ENCODE data around the gene DUSP22. TPM values are rescaled to one million over a fixed set of nuclear protein-coding genes. Genes with fewer than 3 reads are reported as not detected.

Gene DUSP22
- total and polyA plus RNA-seq, 9 of the 15 experiments (the other 6 are each of a cell fraction or from before 2014, with no cell fraction given), result 9.3 to 19.4 (median 11.8) TPM

- TF ChIP-seq UBTF (IDR thresholded peaks at IDR 0.05; ENCODE audit: borderline replicate concordance in 1 of 2, low read depth in 2 of 2, low read length in 2 of 2) (0 out of 4 replicates have a peak, but pooled peaks of 1 of the 2 experiments have one; percentile 20), NONO (IDR thresholded peaks at IDR 0.05; ENCODE audit: low read depth in 2 of 2, low read length in 1 of 2) (0 out of 4 replicates have a peak, but pooled peaks of 1 of the 2 experiments have one; percentile 22), KDM2B (CRISPR knock-in tag; IDR thresholded peaks at IDR 0.05) (peak; percentile 5; the same call in 1 of the 2 replicates), RBM14 (IDR thresholded peaks at IDR 0.05; ENCODE audit: borderline replicate concordance, insufficient read depth, low read depth, low read length) (0 out of 2 replicates have a peak, but pooled peaks have one; percentile 47), ZBTB17 (CRISPR knock-in tag; IDR thresholded peaks at IDR 0.05) (no peak), TBP (optimal IDR thresholded peaks at IDR 0.05; ENCODE audit: low read depth, low read length) (peak; percentile 32), CREB3 (tag; conservative IDR thresholded peaks at IDR 0.05; ENCODE audit: low read depth) (no peak), PTRF (tag; IDR thresholded peaks at IDR 0.05) (no peak), SIN3A (IDR thresholded peaks at IDR 0.05; ENCODE audit: borderline replicate concordance in 2 of 2, control insufficient read depth in 1 of 2, low read depth in 2 of 2, low read length in 2 of 2) (peak in 1 of 2 experiments; percentile 44; a peak in 1 of 4 replicates), RHOXF2B (CRISPR knock-in tag; conservative IDR thresholded peaks at IDR 0.05) (no peak), ATF1 (CRISPR knock-in tag; IDR thresholded peaks at IDR 0.05) (0 out of 2 replicates have a peak, but pooled peaks have one; percentile 1), ATF1 (tag; IDR thresholded peaks at IDR 0.05) (peak; percentile 46; the same call in 1 of the 2 replicates), CEBPG (CRISPR knock-in tag; IDR thresholded peaks at IDR 0.05) (no peak), CEBPG (tag; conservative IDR thresholded peaks at IDR 0.05 in 1 of 2, IDR thresholded peaks at IDR 0.05 in 1 of 2) (0 out of 4 replicates have a peak, but pooled peaks of 1 of the 2 experiments have one; percentile 11), CUX1 (CRISPR knock-in tag; IDR thresholded peaks at IDR 0.05) (no peak), PURB (CRISPR knock-in tag; IDR thresholded peaks at IDR 0.05; ENCODE audit: low read depth) (no peak), NFATC3 (IDR thresholded peaks at IDR 0.05) (no peak), MYC (IDR thresholded peaks at IDR 0.05; ENCODE audit: low read depth, low read length) (0 out of 2 replicates have a peak, but pooled peaks have one; percentile 12), MYC (CRISPR knock-in tag; IDR thresholded peaks at IDR 0.05; ENCODE audit: borderline replicate concordance, low read depth) (no peak)
Observed at GRCh38 chr6:292506-293192, 362 bp downstream of the DUSP22 start (continued).
